Measurements from ENCODE around the gene GRIFIN.

- TF ChIP-seq, protein P1, sequence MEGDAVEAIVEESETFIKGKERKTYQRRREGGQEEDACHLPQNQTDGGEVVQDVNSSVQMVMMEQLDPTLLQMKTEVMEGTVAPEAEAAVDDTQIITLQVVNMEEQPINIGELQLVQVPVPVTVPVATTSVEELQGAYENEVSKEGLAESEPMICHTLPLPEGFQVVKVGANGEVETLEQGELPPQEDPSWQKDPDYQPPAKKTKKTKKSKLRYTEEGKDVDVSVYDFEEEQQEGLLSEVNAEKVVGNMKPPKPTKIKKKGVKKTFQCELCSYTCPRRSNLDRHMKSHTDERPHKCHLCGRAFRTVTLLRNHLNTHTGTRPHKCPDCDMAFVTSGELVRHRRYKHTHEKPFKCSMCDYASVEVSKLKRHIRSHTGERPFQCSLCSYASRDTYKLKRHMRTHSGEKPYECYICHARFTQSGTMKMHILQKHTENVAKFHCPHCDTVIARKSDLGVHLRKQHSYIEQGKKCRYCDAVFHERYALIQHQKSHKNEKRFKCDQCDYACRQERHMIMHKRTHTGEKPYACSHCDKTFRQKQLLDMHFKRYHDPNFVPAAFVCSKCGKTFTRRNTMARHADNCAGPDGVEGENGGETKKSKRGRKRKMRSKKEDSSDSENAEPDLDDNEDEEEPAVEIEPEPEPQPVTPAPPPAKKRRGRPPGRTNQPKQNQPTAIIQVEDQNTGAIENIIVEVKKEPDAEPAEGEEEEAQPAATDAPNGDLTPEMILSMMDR (IDR thresholded peaks at IDR 0.05) = no peak
- no peak for TF ChIP-seq POLR2A (IDR thresholded peaks at IDR 0.05)
Observed at GRCh38 chr7:2470204-2471021, 5.8 kb downstream of the GRIFIN start.
